ENCODE results near the gene LYPD8. TPM values are rescaled to one million over a fixed set of nuclear protein-coding genes. Genes with fewer than 3 reads are reported as not detected.

Gene LYPD8
- total and polyA plus RNA-seq, 2 of the 8 experiments (the other 6 are each of a cell fraction or from before 2014, with no cell fraction given): not detected

- H2AK5ac ChIP-seq (ENCODE audit: low read depth, low read length): no peak overlapping the region
- H3K27ac ChIP-seq (ENCODE audit: low read depth, low read length): no peak overlapping the region
- no peaks in the 10 kb centered on the region for H3K27me3 ChIP-seq (replicated peaks in 1 of 4; ENCODE audit: control insufficient read depth in 3 of 4, extremely low read depth in 1 of 4, insufficient read depth in 3 of 4, low read length in 3 of 4)
- H2BK120ac ChIP-seq (replicated peaks; ENCODE audit: low read depth, low read length): no peak overlapping the region
- no peak overlapping the region for H4K5ac ChIP-seq (ENCODE audit: insufficient read length, low read depth, low read length)
- H3K9me3 ChIP-seq (ENCODE audit: insufficient read depth in 2 of 2, low read depth in 1 of 2, low read length in 1 of 2): peaks cover 74 to 93% of the 10 kb centered on the region in 2 experiments
- no peak overlapping the region for H2AFZ ChIP-seq (ENCODE audit: low read length)
- no peak overlapping the region for H2BK15ac ChIP-seq (ENCODE audit: low read length)
- DNase-seq (ENCODE audit: low read depth in 1 of 2, low spot score in 2 of 2) (no peak), FAIRE-seq (no peak)
- no peak overlapping the region for H3K23ac ChIP-seq (ENCODE audit: insufficient read length)
- ChIA-PET POLR2A (ENCODE audit: partially characterized antibody) (no interaction called here), CTCF (ENCODE audit: partially characterized antibody) (interaction anchor here (0.6 kb wide), 1 partner anchor 517 kb away, joined by 4 read pairs; no protein-coding TSS in a partner anchor)
- no peak overlapping the region for H2BK20ac ChIP-seq (ENCODE audit: low read length)
- no peak overlapping the region for H3K4me3 ChIP-seq (ENCODE audit: extremely low read depth in 1 of 4, insufficient read depth in 2 of 4, low read depth in 3 of 4, low read length in 4 of 4)
- no peak overlapping the region for H2BK5ac ChIP-seq (ENCODE audit: low read depth, low read length)
- no peak overlapping the region for H4K91ac ChIP-seq (replicated peaks; ENCODE audit: insufficient read length, low read length)
- no peaks in the 10 kb centered on the region for H4K20me1 ChIP-seq (replicated peaks in 1 of 2; ENCODE audit: control insufficient read depth in 1 of 2, insufficient read depth in 2 of 2, low read length in 2 of 2)
- H3K23me2 ChIP-seq (ENCODE audit: low read depth, low read length): no peaks in the 10 kb centered on the region
- H3K9ac ChIP-seq (replicated peaks in 1 of 4; ENCODE audit: extremely low read depth in 1 of 4, low read depth in 3 of 4, low read length in 3 of 4): no peak overlapping the region
- H3K79me1 ChIP-seq (ENCODE audit: low read depth, low read length): no peaks in the 10 kb centered on the region
- H3K4ac ChIP-seq (replicated peaks; ENCODE audit: insufficient read length, low read depth, low read length): no peak overlapping the region
- H3K36me3 ChIP-seq (ENCODE audit: control insufficient read depth in 2 of 4, insufficient read depth in 4 of 4, low read length in 3 of 4): peaks cover 0 to 2% (median 0%) of the 10 kb centered on the region in 4 experiments; a peak in 1 of 8 replicates
- no peaks in the 10 kb centered on the region for H3K79me2 ChIP-seq (ENCODE audit: control insufficient read depth in 1 of 2, insufficient read depth in 2 of 2, low read length in 2 of 2)
- TF ChIP-seq BACH1 (IDR thresholded peaks at IDR 0.05; ENCODE audit: low read length): no peak
- H3K14ac ChIP-seq (ENCODE audit: insufficient read length): no peak overlapping the region
- H2BK12ac ChIP-seq (ENCODE audit: low read depth, low read length): no peak overlapping the region
- H3K4me2 ChIP-seq (ENCODE audit: insufficient read depth in 1 of 2, low read depth in 2 of 2, low read length in 2 of 2): no peak overlapping the region
- WGBS, 2 experiments (ENCODE audit: extremely low coverage in 1 of 2, insufficient coverage in 1 of 2, insufficient read length in 1 of 2, insufficient replicate concordance in 2 of 2, low coverage in 1 of 2, low lambda C conversion rate in 2 of 2, missing lambda C conversion rate in 1 of 2): 75% methylated on average over 15 of the region's 16 CpGs; no CpG with 5 or more reads in 1 of the 2 experiments
- H4K8ac ChIP-seq (ENCODE audit: extremely low read depth, insufficient read depth, low read length): no peak overlapping the region
- H3K18ac ChIP-seq (ENCODE audit: extremely low read depth, low read length): no peak overlapping the region
- no peak overlapping the region for H3K56ac ChIP-seq (replicated peaks; ENCODE audit: insufficient read length, low read depth, low read length)
- H3K4me1 ChIP-seq (replicated peaks in 1 of 4; ENCODE audit: control insufficient read depth in 3 of 4, insufficient read depth in 4 of 4, low read length in 3 of 4): no peaks in the 10 kb centered on the region
Observed at GRCh38 chr1:248739572-248740205, 15.9 kb downstream of the LYPD8 start.

Data from H1 (cell line).